ACHN (cell line): ENCODE results near the gene SLC35D1.
A peak's percentile ranks its signal among the peaks of the same experiment; 100 is the strongest.

Source experiments
- DNase-seq: peaks from one replicate; pipeline ENCODE4 v3.0.0-alpha.2; 2015
- in situ Hi-C: cut with HindIII; loops from 2 replicates; pipeline ENCODE4 v1.10.0; 2017; ENCODE audit warnings: low sequenced_read_pairs, low pct_ligation_motif_present, low pct_unique_long_range_greater_than_20kb

Gene SLC35D1

GRCh38 chr1:67052741-67053534 lies 1.0 kb downstream of the SLC35D1 start:
- in situ Hi-C loops, result no loop called here
- peak; percentile 35 for DNase-seq

- in situ Hi-C loops, result no loop called here
Measured at GRCh38 chr1:67051196-67051595, 2.8 kb downstream of the SLC35D1 start.

GRCh38 chr1:67044631-67045270 lies 9.2 kb downstream of the SLC35D1 start:
- no peak for DNase-seq
- in situ Hi-C loops, result no loop called here

More at GRCh38 chr1:67051196-67051595, 2.8 kb downstream of the SLC35D1 start:
- DNase-seq, result no peak

GRCh38 chr1:67043366-67043765 lies 10.6 kb downstream of the SLC35D1 start:
- DNase-seq, result no peak
- in situ Hi-C loops, result no loop called here

GRCh38 chr1:67041841-67042503 lies 12.0 kb downstream of the SLC35D1 start:
- DNase-seq, result no peak
- in situ Hi-C loops, result no loop called here

GRCh38 chr1:67040405-67040804 lies 13.5 kb downstream of the SLC35D1 start:
- in situ Hi-C loops, result no loop called here
- DNase-seq, result no peak

- in situ Hi-C loops, result no loop called here
Measured at GRCh38 chr1:67031859-67032247, 22.1 kb downstream of the SLC35D1 start.

GRCh38 chr1:67031121-67031858 lies 22.7 kb downstream of the SLC35D1 start:
- DNase-seq, result no peak
- in situ Hi-C loops, result no loop called here

More at GRCh38 chr1:67031859-67032247, 22.1 kb downstream of the SLC35D1 start:
- no peak for DNase-seq

GRCh38 chr1:67029472-67029871 lies 24.5 kb downstream of the SLC35D1 start:
- in situ Hi-C loops, result no loop called here
- no peak for DNase-seq

- no peak for DNase-seq
- in situ Hi-C loops, result no loop called here
Measured at GRCh38 chr1:67020765-67021164, 33.2 kb downstream of the SLC35D1 start.

- DNase-seq, result no peak
- in situ Hi-C loops, result no loop called here
Measured at GRCh38 chr1:67020304-67020703, 33.6 kb downstream of the SLC35D1 start.

- no peak for DNase-seq
- in situ Hi-C loops, result no loop called here
Measured at GRCh38 chr1:67019600-67020136, 34.3 kb downstream of the SLC35D1 start.

- in situ Hi-C loops, result no loop called here
- no peak for DNase-seq
Measured at GRCh38 chr1:67019121-67019520, 34.8 kb downstream of the SLC35D1 start.

GRCh38 chr1:67018574-67018973 lies 35.4 kb downstream of the SLC35D1 start:
- no peak for DNase-seq
- in situ Hi-C loops, result no loop called here

- in situ Hi-C loops, result no loop called here
- DNase-seq, result peak; percentile 11
Measured at GRCh38 chr1:67013573-67013972, 40.4 kb downstream of the SLC35D1 start.

- in situ Hi-C loops, result no loop called here
- no peak for DNase-seq
Measured at GRCh38 chr1:67009792-67010191, 44.2 kb downstream of the SLC35D1 start.

GRCh38 chr1:67005068-67005467 lies 48.9 kb downstream of the SLC35D1 start:
- in situ Hi-C loops, result no loop called here
- no peak for DNase-seq

GRCh38 chr1:67004176-67004575 lies 49.8 kb downstream of the SLC35D1 start:
- DNase-seq, result no peak
- in situ Hi-C loops, result no loop called here
